Memory B cell (primary cell): ENCODE results near the gene SRC.

Experiments used
- ATAC-seq: fragments of 150-1000 bp; cut with Tn5 transposase; 2 replicates; pipeline ENCODE4 v1.10.0; 2021; ENCODE audit warnings: low read depth, mild to moderate bottlenecking, moderate library complexity
- DNase-seq, 2 donors: peaks; one replicate each; pipeline ENCODE4 v3.0.0; 2022; ENCODE audit warnings: low spot score in 2 of 2
- H3K27ac Mint-ChIP-seq: one replicate; pipeline ENCODE4 v1.8.0; 2022; ENCODE audit warnings: mild to moderate bottlenecking, moderate library complexity, mixed read lengths
- H3K27me3 Mint-ChIP-seq: one replicate; pipeline ENCODE4 v1.8.0; 2022; ENCODE audit warnings: mixed read lengths
- H3K36me3 Mint-ChIP-seq: one replicate; pipeline ENCODE4 v1.8.0; 2022; ENCODE audit warnings: mild to moderate bottlenecking, mixed read lengths
- H3K4me1 Mint-ChIP-seq: one replicate; pipeline ENCODE4 v1.8.0; 2022; ENCODE audit warnings: mixed read lengths
- H3K4me3 Mint-ChIP-seq: one replicate; pipeline ENCODE4 v1.8.0; 2022; ENCODE audit warnings: mild to moderate bottlenecking, moderate library complexity, mixed read lengths
- H3K9me3 Mint-ChIP-seq: one replicate; pipeline ENCODE4 v1.8.0; 2022; ENCODE audit warnings: mixed read lengths

The SRC gene

DNA sequence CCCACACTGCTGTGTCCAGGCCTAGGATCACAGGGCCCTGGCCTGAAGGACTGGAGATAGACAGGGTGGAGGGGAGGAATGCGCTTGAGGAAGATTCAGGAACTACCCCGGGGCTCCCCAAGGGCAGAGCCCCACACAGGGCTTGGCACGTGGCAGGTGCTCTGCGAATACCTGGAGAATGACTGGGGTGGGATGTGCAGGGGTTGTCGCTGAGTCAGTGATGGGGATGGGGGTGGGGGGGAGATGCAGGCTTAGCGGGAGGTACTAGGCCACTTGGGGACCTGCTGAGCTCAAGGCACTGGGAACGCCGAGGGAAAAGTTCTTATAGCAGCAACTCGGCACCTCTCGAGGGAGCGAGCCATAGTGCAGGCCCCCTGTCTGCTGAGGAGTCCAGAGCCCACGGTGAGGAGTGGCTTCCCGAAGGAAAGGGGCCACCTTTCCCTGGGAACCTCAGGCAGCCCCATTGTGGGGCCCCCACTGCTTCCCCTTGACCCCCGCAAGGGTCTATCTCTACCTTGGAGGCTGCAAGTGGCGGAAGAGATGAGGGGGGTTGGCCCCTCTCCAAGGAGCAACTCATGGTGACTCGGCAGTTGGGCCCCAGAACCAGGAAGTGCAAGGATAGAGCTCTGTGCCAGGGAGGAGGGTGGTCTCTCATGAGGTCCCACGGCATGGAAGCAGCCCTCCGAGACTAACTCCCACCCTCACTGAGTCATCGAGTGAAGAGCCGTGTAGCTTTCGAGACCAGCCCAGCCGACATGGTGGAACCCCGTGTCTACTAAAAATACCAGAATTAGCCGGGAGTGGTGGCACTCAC is 33.1 kb downstream of the SRC start:
- H3K4me1 Mint-ChIP-seq = peaks cover 24% of the 10 kb centered on the region
- no peak for ATAC-seq

DNA sequence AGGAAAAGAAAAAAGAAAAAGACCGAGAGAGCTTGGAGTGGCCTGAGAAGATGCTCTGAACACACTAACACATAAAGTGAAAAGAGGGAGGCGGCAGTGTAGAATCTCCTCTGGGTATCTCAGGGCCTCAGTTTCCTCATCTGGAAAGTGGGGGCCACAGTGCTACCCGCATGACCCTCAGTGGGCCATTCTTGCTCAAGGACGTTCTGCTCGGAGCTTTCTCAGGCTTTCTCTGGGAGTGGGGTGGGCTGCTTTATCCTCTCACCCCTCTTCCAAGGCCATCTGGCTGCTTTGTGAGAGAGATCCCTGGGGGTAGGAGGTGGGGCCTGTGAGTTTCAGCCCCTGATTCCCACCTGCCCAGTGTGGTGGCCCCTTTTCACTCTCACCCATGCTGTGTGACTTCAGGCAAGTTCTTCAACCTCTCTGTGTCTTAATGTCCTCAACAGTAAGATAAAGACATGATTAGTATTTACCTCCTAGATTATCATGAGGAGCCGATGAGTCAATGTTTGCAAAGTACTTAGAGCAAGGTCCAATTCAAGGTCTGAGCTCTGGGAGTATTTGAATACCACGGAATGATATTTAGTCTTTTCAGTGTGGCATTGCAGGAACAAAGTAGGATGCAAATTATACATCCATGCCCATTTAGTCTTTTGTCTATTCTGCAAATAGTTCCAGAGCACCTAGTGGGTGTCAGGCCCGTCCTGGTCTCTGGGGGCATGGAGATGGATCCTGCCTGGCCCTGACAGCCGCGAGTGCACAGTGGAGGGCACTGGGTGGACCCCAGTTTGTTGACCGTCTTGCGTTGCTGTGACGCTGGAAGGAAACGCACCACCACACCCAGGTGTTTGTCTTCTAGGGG is 34.3 kb downstream of the SRC start:
- H3K4me1 Mint-ChIP-seq = peaks cover 26% of the 10 kb centered on the region
- DNase-seq (no peak), ATAC-seq (no peak)
- H3K27me3 Mint-ChIP-seq = no peaks in the 10 kb centered on the region
- H3K27ac Mint-ChIP-seq = no peak overlapping the region
- no peaks in the 10 kb centered on the region for H3K36me3 Mint-ChIP-seq
- no peaks in the 10 kb centered on the region for H3K9me3 Mint-ChIP-seq
- H3K4me3 Mint-ChIP-seq = no peak overlapping the region

More for the DNA sequence above, 33.1 kb downstream of the SRC start:
- no peaks in the 10 kb centered on the region for H3K9me3 Mint-ChIP-seq
- H3K4me3 Mint-ChIP-seq = no peak overlapping the region
- no peaks in the 10 kb centered on the region for H3K36me3 Mint-ChIP-seq
- H3K27ac Mint-ChIP-seq = no peak overlapping the region
- no peaks in the 10 kb centered on the region for H3K27me3 Mint-ChIP-seq
- DNase-seq = no peak

DNA sequence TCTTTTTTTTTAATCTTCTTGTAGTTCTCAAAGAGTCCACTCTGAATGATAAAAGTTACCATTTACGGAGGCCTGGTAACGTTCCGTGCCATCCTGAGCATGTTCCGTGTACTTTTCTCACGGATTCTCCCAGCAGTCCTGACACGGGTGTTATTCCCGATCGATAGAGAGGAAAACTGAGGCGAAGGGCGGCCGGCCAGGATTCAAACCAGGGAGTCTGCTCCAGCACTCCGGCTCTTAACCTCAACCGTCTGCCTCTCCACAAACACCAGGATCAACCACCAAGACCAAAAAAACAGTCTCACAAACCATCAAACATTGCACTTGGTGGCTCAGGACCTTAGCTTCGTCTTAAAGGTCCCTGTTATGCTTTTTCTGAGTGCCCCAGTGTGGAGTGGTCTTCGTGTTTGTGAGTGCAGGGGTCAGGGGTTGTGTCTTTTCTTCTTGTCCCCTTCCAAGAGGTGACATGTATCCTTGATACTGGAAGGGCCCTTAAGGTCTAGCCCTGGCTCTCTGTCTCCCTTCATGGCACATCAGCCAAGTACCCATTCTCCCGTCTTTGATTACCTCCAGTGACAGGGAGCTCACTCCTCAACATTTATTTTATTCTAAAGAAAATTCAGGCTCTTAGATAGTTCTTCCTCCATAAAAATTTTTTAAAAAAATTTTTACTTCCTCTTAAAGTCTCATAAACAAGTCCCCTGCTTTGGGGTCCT is 35.1 kb downstream of the SRC start:
- no peaks in the 10 kb centered on the region for H3K27me3 Mint-ChIP-seq
- H3K4me1 Mint-ChIP-seq = peaks cover 24% of the 10 kb centered on the region

DNA sequence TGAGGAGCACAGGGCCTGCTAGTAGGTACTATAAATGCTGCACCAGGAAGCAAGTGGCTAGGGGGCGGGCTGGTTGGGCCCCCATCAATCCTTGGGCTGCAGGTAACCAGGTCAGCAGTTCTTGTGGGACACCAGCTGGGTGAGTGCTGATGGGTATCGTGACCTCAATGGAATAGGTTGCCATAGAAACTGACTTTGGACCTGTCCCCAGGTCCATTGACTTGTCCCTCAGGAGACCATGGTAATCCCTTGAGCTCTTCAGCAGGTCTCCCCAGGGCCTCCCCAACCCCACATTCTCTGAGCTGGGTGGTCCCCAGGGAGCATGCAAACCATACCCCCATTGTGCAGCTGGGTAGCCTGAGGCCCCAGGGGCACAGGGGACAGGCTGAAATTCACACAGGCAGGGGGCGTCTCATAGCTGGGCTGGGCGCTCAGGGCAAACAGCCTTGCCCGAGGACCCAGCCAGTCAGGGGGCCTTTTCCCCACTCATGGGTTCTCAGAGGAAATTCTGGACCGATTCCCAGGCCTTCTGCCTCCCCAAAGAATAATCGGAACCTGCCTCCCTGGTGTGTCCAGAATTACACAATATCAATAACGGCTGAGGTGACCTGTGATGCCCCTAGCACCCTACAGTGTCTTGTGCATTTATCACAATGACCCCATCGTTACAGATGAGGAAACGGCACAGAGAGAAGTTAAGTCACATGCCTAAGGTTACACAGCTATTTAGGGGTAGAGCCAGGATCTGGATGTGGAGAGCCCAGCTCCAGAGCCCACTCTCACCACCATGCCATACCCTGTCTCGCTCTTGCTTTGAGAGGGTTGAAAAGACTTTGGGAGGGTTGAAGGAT is 35.9 kb downstream of the SRC start:
- Mint-ChIP-seq H3K27me3 (no peaks in the 10 kb centered on the region), H3K27ac (peak overlapping the region; percentile 78), H3K4me3 (no peak overlapping the region), H3K9me3 (no peaks in the 10 kb centered on the region), H3K36me3 (no peaks in the 10 kb centered on the region), H3K4me1 (peaks cover 24% of the 10 kb centered on the region)
- ATAC-seq (peak; percentile 45), DNase-seq (peak in 1 of 2 donors; percentile 33)

More for the DNA sequence above, 35.1 kb downstream of the SRC start:
- Mint-ChIP-seq H3K36me3 (no peaks in the 10 kb centered on the region), H3K4me3 (no peak overlapping the region), H3K27ac (no peak overlapping the region), H3K9me3 (no peaks in the 10 kb centered on the region)
- no peak for ATAC-seq
- DNase-seq = no peak

DNA sequence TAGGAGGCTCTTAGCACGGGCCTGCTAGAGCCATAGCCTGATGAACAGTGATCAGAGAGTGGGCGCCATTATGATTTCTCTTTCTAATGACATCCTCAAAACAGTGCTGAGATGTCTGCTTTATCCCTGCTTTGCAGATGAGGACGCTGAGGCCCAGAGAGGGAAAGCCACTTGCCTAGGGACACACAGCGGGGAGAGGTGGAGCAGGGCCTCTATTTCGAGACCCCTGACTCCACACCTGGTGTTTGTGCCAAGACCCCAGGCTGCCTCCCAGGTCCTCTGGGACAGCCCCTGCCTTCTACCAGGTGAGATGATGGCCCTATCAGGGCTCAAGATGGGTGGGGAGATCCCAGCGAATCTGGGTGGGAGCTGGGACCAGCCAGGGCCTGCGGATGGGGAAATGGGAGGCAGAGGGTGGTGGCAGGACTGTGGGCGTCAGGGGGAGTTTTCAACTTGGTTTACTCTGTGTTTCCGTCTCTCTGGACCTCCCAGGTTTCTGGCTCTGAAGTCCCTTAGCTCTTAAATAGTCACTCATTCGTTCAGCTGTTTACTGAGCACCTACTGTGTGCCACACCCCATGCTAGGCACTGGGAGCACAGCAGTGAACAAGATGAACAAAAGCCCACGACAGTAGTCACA is 36.7 kb downstream of the SRC start:
- ATAC-seq = no peak
- Mint-ChIP-seq H3K4me1 (peaks cover 19% of the 10 kb centered on the region), H3K36me3 (peaks cover 2% of the 10 kb centered on the region), H3K9me3 (no peaks in the 10 kb centered on the region), H3K4me3 (peak overlapping the region; percentile 49), H3K27ac (peak overlapping the region; percentile 78), H3K27me3 (no peaks in the 10 kb centered on the region)
- no peak for DNase-seq

DNA sequence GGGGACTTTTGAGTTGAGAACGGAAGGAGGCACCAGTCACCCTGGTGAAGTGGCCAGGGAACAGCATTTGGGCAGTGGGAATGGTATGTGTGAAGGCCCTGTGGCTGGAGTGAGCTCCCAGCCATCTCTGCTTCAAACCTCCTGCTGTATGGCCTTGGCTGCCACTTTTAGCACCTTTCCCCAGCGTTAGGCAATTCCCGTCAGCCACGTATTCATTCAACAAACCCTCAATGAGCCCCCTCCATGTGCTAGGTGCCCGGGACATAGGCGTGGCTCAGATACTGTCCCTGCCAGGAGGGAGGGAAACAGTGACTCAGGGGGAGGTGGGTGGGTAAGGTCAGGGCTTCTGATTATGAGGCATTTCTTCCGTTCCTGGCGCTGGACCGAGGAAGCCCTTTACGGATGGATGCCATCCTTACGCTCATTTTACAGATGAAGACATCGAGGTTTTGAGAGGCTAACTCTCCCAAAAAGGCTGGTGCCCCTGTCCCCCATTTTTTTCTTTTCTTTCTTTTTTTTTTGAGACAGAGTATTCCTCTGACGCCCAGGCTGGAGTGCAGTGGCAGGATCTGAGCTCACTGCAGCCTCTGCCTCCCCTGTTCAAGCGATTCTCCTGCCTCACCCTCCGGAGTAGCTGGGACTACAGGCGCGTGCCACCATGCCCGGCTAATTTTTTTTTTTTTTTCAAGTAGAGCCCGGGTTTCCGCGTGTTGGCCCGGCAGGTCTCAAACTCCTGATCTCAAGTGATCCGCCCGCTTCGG is 37.5 kb downstream of the SRC start:
- peak overlapping the region; percentile 78 for H3K27ac Mint-ChIP-seq
- ATAC-seq (no peak), DNase-seq (no peak)
- peaks cover 19% of the 10 kb centered on the region for H3K4me1 Mint-ChIP-seq
- H3K9me3 Mint-ChIP-seq = no peaks in the 10 kb centered on the region
- no peaks in the 10 kb centered on the region for H3K27me3 Mint-ChIP-seq
- H3K4me3 Mint-ChIP-seq = peak overlapping the region; percentile 49
- peaks cover 2% of the 10 kb centered on the region for H3K36me3 Mint-ChIP-seq

DNA sequence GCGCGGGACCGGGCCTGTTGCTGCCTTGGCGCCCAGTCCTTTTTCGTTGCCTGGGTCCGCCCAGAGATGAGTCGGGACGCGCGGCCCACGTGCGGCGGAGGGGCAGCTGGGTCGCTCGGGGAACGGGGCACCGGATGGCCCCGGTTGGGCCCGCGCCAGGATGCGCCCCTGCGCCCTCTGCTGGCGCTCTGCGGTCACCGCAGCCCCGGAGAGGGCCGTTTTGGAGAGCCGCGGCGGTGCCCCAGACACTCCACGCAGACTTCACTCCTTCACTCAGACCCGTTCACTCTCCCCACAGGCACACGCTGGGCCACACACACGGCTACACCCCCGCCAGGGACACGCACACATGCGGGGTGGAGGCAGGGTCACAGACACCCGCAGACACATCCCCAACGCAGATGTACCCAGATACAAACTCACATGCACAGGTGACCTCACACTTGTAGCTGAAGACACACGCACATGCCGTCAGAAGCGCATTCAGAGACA is 38.8 kb downstream of the SRC start:
- Mint-ChIP-seq H3K4me1 (peaks cover 19% of the 10 kb centered on the region), H3K27ac (peak overlapping the region; percentile 42), H3K36me3 (peaks cover 2% of the 10 kb centered on the region), H3K27me3 (no peaks in the 10 kb centered on the region), H3K9me3 (no peaks in the 10 kb centered on the region), H3K4me3 (peak overlapping the region; percentile 91)
- DNase-seq = peak; percentile 86 to 96
- ATAC-seq = peak; percentile 82

DNA sequence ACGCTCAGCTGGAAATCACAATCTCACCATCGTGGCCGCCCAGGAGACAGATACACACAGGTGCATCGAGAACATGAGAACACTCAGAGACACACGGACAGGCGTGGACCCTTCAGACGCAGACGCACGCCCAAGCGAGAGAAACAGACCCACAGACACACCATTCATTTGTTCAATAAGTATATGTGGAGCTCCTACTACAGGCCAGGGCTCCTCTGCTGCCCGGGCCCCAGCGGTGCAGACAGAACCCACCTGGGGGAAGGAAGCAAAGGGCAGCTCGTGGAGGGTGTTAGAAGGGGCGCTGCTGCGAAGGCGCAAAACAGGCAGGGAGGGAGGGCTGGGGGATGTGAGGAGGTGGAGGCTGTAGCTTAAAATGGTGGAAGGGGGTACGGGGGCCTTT is 39.2 kb downstream of the SRC start:
- Mint-ChIP-seq H3K4me1 (peaks cover 19% of the 10 kb centered on the region), H3K27me3 (no peaks in the 10 kb centered on the region), H3K36me3 (peaks cover 2% of the 10 kb centered on the region), H3K9me3 (no peaks in the 10 kb centered on the region), H3K27ac (peak overlapping the region; percentile 42), H3K4me3 (peak overlapping the region; percentile 91)
- DNase-seq (no peak), ATAC-seq (no peak)

DNA sequence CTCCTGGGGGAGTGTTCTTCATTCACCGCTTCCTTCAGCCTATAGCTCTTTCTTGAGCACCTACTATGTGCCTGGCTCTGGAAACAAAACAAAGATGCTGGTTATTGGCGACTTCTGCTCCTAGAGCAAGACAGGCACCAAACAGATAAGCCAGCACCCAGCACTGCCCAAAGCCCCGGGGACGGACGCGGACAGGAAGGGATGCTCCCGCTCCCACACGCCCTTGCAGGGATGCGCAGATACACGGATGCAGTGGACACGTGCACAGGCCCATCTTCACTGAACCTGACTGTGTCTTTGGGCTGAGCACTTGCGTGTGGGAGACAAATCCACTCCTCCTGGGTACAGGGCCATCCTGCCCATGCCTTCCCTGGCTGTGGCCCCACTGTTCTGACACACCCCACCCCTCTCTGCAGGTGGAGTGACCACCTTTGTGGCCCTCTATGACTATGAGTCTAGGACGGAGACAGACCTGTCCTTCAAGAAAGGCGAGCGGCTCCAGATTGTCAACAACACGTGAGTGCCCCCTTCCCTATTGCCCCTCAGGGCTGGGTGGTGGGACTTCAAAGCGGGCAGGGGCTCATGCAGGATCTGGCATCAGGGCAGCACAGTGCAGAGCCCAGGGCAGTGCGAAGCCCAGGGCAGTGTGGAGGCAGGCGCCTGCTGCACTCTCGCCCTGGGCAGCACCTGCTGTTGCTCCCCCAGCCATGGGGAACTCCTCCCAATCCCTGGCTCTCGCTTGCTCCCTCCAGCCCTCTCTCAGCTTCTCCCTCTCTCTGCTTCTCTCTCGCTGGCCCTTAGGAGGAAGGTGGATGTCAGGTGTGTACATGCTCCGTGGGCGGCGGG is 39.9 kb downstream of the SRC start:
- ATAC-seq (no peak), DNase-seq (no peak)
- no peak overlapping the region for H3K27ac Mint-ChIP-seq
- H3K4me1 Mint-ChIP-seq = peaks cover 15% of the 10 kb centered on the region
- H3K27me3 Mint-ChIP-seq = no peaks in the 10 kb centered on the region
- no peaks in the 10 kb centered on the region for H3K9me3 Mint-ChIP-seq
- peaks cover 2% of the 10 kb centered on the region for H3K36me3 Mint-ChIP-seq
- no peak overlapping the region for H3K4me3 Mint-ChIP-seq

DNA sequence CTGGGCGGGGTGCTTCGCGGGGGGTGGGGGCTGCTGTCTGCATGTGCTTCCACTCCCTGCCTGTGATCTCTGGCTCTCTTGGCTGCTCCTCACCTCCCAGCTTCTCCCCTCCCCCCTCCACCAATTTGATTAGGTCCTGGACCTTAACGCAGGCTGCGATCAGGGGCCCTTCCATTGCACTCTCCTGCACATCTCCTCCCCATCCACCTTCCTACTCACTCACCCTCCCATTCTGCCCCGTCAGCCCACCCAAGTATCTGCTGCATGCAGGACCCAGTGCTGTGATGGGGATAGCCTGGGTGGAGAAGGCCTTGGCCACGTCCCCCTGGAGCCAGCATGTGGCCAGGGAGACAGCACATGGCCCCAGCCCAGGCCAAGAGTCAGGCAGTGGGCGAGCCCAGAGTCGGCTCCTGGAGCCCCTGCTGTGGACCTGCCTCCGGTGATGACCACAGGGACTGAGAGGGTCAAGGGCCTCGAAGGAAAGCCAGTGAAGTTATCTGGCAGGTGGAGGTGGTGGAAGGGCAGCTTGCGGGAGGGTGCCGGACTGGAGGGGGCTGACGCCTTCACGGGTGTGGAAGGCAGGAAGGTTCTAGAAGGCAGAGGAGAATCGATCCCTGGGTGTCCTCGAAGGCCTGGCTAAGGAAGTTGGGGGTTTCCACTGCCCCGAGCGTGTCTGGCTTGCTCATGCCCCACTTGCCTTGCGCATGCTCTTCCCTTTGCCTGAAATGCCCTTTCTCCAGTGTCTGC is 40.7 kb downstream of the SRC start:
- peaks cover 15% of the 10 kb centered on the region for H3K4me1 Mint-ChIP-seq
- no peak for ATAC-seq

More for the DNA sequence above, 40.7 kb downstream of the SRC start:
- Mint-ChIP-seq H3K27ac (no peak overlapping the region), H3K27me3 (no peaks in the 10 kb centered on the region), H3K4me3 (no peak overlapping the region), H3K36me3 (peaks cover 2% of the 10 kb centered on the region), H3K9me3 (no peaks in the 10 kb centered on the region)
- DNase-seq = no peak
